Mucosa of descending colon (tissue), 3 donors: ENCODE data around the gene PBX3. TPM values are rescaled to one million over a fixed set of nuclear protein-coding genes. Genes with fewer than 3 reads are reported as not detected.

Source experiments
- ATAC-seq: fragments of 200-7000 bp; cut with Tn5 transposase; one replicate; pipeline ENCODE4 v1.9.1; 2020; ENCODE audit warnings: mild to moderate bottlenecking, moderate library complexity
- DNase-seq, 3 donors: peaks; one replicate each; pipeline ENCODE4 v3.0.0-alpha.2; 2020
- H3K36me3 ChIP-seq: fragments of 200-600 bp; one replicate; pipeline ENCODE4 v1.8.0; 2021; ENCODE audit warnings: low read depth, mild to moderate bottlenecking
- H3K4me1 ChIP-seq: fragments of 200-600 bp; one replicate; pipeline ENCODE4 v1.8.0; 2021; ENCODE audit warnings: low read depth, mild to moderate bottlenecking
- H3K4me3 ChIP-seq: fragments of 200-600 bp; one replicate; pipeline ENCODE4 v1.8.0; 2021; ENCODE audit warnings: mild to moderate bottlenecking
- H3K9me3 ChIP-seq: fragments of 200-600 bp; one replicate; pipeline ENCODE4 v1.8.0; 2021; ENCODE audit warnings: mild to moderate bottlenecking
- intact Hi-C, 2 donors: fragments of 100-400 bp; cut with DNase I in 1 of 2; cut with micrococcal nuclease in 1 of 2; formaldehyde crosslinking; loops; one replicate each; pipeline versions ENCODE4 v1.11.0 to v1.11.1; 2022; cut with DNase I, micrococcal nuclease
- total RNA-seq, 3 donors: library from RNA; stranded (reverse); fragmentation: NEBNext Ultra II Directional in 2 of 3; extraction: Animal tissue kit (Norgen Biotek cat#: 25700) in 2 of 3; gene quantifications; one replicate each; pipeline versions ENCODE4 v1.2.1 to v1.2.4, GENCODE V29; 2021 to 2023
- TF ChIP-seq, protein P1 (sequence below): fragments of 200-600 bp; IDR thresholded peaks from one replicate; pipeline ENCODE4 v1.8.0; 2022; ENCODE audit warnings: antibody characterized with exemption, mild to moderate bottlenecking
- donor health status: DM: no; HTN: no; CAD: no; lungs with moderate emphysema.
- donor health status: DM: no; HTN: no; CAD: no.
- donor health status: DM: no; HTN: yes; CAD: no.

The PBX3 gene
- total RNA-seq, 3 donors from 2014 or later = 11.7 to 71.7 (median 17.4) TPM

GRCh38 chr9:125732562-125732961, 14.6 kb upstream of the PBX3 start:
- ATAC-seq (no peak), DNase-seq (no peak)
- H3K9me3 ChIP-seq = no peaks in the 10 kb centered on the region
- no peaks in the 10 kb centered on the region for H3K4me1 ChIP-seq
- intact Hi-C loops = no loop called here
- TF ChIP-seq, protein P1, sequence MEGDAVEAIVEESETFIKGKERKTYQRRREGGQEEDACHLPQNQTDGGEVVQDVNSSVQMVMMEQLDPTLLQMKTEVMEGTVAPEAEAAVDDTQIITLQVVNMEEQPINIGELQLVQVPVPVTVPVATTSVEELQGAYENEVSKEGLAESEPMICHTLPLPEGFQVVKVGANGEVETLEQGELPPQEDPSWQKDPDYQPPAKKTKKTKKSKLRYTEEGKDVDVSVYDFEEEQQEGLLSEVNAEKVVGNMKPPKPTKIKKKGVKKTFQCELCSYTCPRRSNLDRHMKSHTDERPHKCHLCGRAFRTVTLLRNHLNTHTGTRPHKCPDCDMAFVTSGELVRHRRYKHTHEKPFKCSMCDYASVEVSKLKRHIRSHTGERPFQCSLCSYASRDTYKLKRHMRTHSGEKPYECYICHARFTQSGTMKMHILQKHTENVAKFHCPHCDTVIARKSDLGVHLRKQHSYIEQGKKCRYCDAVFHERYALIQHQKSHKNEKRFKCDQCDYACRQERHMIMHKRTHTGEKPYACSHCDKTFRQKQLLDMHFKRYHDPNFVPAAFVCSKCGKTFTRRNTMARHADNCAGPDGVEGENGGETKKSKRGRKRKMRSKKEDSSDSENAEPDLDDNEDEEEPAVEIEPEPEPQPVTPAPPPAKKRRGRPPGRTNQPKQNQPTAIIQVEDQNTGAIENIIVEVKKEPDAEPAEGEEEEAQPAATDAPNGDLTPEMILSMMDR = no peak
- no peak overlapping the region for H3K4me3 ChIP-seq
- no peaks in the 10 kb centered on the region for H3K36me3 ChIP-seq

DNA sequence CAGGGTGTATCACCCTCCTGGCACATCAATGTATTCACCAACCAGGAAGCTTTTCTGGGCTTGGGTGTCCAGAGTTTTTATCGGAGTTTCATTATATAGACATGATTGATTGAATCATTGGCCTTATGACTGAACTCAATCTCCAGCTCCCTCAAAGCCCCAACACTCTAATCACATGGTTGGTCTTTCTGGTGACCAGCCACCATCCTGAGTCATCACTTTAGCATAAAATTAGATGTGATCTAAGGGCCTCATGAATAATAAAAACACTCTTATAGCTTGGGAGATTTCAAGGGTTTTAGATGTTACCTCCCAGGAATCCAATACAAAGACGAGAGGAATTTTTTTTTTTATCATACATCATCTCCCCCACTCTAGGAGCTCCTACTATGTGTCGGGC, 7.7 kb upstream of the PBX3 start:
- TF ChIP-seq, protein P1 = no peak
- intact Hi-C loops = no loop called here
- DNase-seq = no peak

GRCh38 chr9:125742657-125743056, 4.5 kb upstream of the PBX3 start:
- intact Hi-C loops = loop anchor here in 1 of 2 donors (10.0 kb wide), 1 partner anchor 338 kb away; no protein-coding TSS in a partner anchor
- Histone ChIP-seq H3K9me3 (no peaks in the 10 kb centered on the region), H3K36me3 (no peaks in the 10 kb centered on the region), H3K4me1 (peaks cover 9% of the 10 kb centered on the region), H3K4me3 (no peak overlapping the region)
- TF ChIP-seq, protein P1 = no peak
- DNase-seq (no peak), ATAC-seq (no peak)

More for the DNA sequence above, 7.7 kb upstream of the PBX3 start:
- Histone ChIP-seq H3K36me3 (no peaks in the 10 kb centered on the region), H3K4me1 (no peaks in the 10 kb centered on the region), H3K9me3 (no peaks in the 10 kb centered on the region), H3K4me3 (no peak overlapping the region)
- no peak for ATAC-seq

DNA sequence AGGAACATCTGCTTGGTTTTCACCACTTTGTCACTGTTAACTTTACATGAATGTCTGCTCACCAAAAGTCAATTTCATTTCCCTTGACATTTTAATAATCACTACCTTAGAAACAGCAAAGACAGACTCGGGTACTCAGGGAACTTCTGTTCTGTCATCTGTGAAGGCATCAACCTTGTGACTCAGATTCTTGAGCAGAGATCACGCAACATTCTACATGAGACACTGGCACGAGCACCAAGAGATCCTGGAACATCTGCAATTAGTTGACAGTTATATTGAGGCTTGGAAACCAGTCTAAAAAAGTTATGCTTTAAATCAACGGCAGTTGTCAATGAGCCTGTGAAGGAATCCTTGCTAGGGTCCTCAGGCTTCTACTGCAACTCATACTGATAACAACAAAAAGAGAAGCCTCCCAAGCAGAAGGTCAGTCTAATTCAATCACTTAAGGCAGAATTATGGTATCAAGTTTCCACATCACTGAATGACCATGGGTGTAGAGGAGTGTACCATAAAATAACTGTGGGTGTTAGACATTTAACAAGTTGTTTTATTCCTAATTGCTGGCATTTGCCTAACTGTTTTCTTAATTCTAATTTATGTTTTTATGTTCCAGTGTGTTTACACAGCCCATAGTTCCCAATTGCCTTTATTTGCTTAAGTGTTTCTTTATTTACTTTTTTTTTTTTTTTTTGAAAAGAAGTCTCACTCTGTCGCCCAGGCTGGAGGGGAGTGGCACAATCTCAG, 3.3 kb upstream of the PBX3 start:
- no peaks in the 10 kb centered on the region for H3K9me3 ChIP-seq
- H3K4me3 ChIP-seq = no peak overlapping the region
- intact Hi-C loops = loop anchor here in 1 of 2 donors (10.0 kb wide), 1 partner anchor 339 kb away; no protein-coding TSS in a partner anchor
- DNase-seq (no peak), ATAC-seq (no peak)
- peaks cover 12% of the 10 kb centered on the region for H3K4me1 ChIP-seq
- no peaks in the 10 kb centered on the region for H3K36me3 ChIP-seq
- TF ChIP-seq, protein P1 = no peak

DNA sequence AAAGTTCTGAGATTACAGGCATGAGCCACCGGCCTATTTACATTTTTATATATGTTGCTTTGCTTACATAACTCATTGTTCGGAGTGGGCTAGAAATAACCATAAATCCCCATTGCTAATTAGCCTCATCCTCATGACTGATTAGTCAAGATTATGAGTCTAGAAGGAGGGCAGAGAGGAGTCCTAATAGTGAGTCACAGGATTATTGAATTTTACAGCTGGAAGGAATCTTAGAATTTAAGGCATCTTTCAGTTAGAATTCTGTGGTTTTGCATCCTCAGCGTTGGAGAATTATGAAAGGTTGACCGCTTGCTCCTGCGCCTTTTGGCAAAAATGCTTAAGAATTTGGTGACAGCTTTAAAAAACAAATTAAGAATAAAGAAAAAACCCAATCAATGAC, 2.6 kb upstream of the PBX3 start:
- Histone ChIP-seq H3K4me3 (no peak overlapping the region), H3K4me1 (peaks cover 14% of the 10 kb centered on the region), H3K36me3 (no peaks in the 10 kb centered on the region), H3K9me3 (no peaks in the 10 kb centered on the region)
- DNase-seq (no peak), ATAC-seq (no peak)
- TF ChIP-seq, protein P1 = no peak
- intact Hi-C loops = loop anchor here in 1 of 2 donors (10.0 kb wide), 1 partner anchor 340 kb away; no protein-coding TSS in a partner anchor
